ENCODE results near the gene RPL10. TPM values are rescaled to one million over a fixed set of nuclear protein-coding genes. Genes with fewer than 3 reads are reported as not detected.
A peak's percentile ranks its signal among the peaks of the same experiment; 100 is the strongest.

RPL10 gene
- total and polyA plus RNA-seq, 9 of the 15 experiments (the other 6 are each of a cell fraction or from before 2014, with no cell fraction given), result 3,774 to 7,600 (median 5,014) TPM

DNA sequence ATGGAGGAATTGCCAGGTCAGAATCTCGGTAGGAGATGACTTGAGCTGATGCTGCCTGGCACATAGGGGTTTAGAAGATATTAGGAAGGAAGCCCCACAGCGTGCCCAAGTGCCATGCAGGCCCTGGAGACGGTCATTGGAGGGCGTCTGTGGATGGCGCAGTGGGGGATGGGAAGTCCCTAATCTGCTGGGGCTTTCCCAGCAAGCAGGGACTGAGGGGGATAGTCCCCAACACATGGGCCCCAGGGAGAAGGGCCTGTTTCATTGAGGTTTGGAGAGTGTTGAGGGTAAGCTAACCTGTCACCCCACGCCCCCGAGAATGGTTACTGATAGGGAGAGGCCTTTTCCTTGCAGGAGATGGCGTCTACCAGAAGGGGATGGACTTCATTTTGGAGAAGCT, 21.0 kb downstream of the RPL10 start:
- no peaks in the 10 kb centered on the region for H3K9me3 ChIP-seq (replicated peaks; ENCODE audit: control insufficient read depth, insufficient read depth, low read depth, low read length)
- no peak for ATAC-seq
- TF ChIP-seq MTA2 (IDR thresholded peaks at IDR 0.05; ENCODE audit: low read depth) (no peak), BRD4 (IDR thresholded peaks at IDR 0.05) (no peak), CHD2 (IDR thresholded peaks at IDR 0.05; ENCODE audit: low read depth, low read length) (no peak)
- H3K4me3 ChIP-seq, result no peak overlapping the region
- H3K9ac ChIP-seq (ENCODE audit: insufficient read depth in 1 of 2, low read depth in 2 of 2, low read length in 2 of 2), result peak overlapping the region in 1 of 2 experiments; percentile 74; a peak in 1 of 4 replicates
- CTCF ChIA-PET (ENCODE audit: low intra/inter-chr PET ratio), result no interaction called here
- POLR2A ChIA-PET, result interaction anchor here (0.6 to 3.2 kb wide), 2 partner anchors 21 to 74 kb away, joined by 4 to 11 read pairs; partner anchors contain the start of gene RPL10
- intact Hi-C loops (cut with micrococcal nuclease), result no loop called here
- no peaks in the 10 kb centered on the region for H3K36me3 ChIP-seq (ENCODE audit: control insufficient read depth, insufficient read depth, low read length)
- BruUV-seq (replicated peaks), result no TSS peak
- H2AFZ ChIP-seq (ENCODE audit: low read depth, low read length), result no peak overlapping the region
- no peaks in the 10 kb centered on the region for H3K79me2 ChIP-seq (ENCODE audit: control insufficient read depth, insufficient read depth, low read length)
- in situ Hi-C loops (cut with MboI), result no loop called here
- FAIRE-seq, result no peak
- WGBS (ENCODE audit: insufficient coverage, low coverage, missing lambda C conversion rate), result 73% methylated on average over 8 of the region's 8 CpGs
- peaks cover 0 to 20% of the 10 kb centered on the region in 2 experiments; a peak in 2 of 5 replicates for H3K4me1 ChIP-seq (replicated peaks in 1 of 2; ENCODE audit: control insufficient read depth in 2 of 2, insufficient read depth in 2 of 2, low read length in 2 of 2)
- H4K20me1 ChIP-seq (replicated peaks; ENCODE audit: control insufficient read depth, insufficient read depth, low read length), result no peaks in the 10 kb centered on the region
- no peak overlapping the region for H3K4me2 ChIP-seq (ENCODE audit: insufficient read depth, low read length)
- DNase-seq (ENCODE audit: extremely low read depth in 1 of 4, low spot score in 3 of 4), result no peak
- H3K27me3 ChIP-seq (ENCODE audit: control insufficient read depth in 2 of 2, insufficient read depth in 2 of 2, low read length in 2 of 2), result no peaks in the 10 kb centered on the region
- no peaks in the 10 kb centered on the region for H3K9me1 ChIP-seq (ENCODE audit: control insufficient read depth, insufficient read depth, low read length)
- no peak overlapping the region for H3K27ac ChIP-seq (ENCODE audit: extremely low read depth, low read depth, low read length)

DNA sequence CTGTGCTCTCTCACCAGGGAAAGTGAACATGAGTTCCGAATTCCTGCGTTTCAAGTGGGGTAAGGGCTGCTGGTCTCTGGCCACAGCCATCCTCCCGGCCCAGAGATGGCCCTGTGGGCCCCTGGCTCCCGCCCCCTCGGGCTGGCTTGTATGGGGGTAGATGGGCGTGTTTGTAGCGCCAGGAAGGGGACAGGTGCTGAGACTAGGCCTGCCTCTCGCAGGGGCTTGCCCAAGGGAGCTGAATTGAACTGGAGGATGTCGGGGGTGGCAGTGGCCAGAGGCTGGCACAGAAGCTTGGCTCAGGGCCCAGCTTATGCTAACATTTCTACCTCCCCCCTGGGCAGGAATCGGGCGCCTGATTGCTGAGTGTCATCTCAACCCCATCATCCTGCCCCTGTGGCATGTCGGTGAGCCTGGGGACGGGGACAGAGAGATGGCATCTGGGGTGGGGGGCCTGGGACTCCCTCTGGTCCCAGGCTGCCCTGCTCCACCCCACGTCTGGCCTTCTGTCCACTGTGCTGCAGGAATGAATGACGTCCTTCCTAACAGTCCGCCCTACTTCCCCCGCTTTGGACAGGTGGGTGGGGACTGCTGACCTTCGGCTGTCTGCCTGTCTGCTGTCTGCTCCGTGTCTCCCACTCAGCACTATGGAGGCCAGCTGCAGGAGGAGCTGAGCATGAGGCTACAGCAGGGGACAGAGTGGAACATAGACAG, 21.7 kb downstream of the RPL10 start:
- Histone ChIP-seq H3K36me3 (ENCODE audit: control insufficient read depth, insufficient read depth, low read length) (no peaks in the 10 kb centered on the region), H3K9me1 (ENCODE audit: control insufficient read depth, insufficient read depth, low read length) (no peaks in the 10 kb centered on the region), H3K79me2 (ENCODE audit: control insufficient read depth, insufficient read depth, low read length) (no peaks in the 10 kb centered on the region), H3K4me2 (ENCODE audit: insufficient read depth, low read length) (no peak overlapping the region), H3K27ac (ENCODE audit: extremely low read depth, low read depth, low read length) (no peak overlapping the region), H4K20me1 (replicated peaks; ENCODE audit: control insufficient read depth, insufficient read depth, low read length) (no peaks in the 10 kb centered on the region), H3K4me3 (no peak overlapping the region), H3K4me1 (replicated peaks in 1 of 2; ENCODE audit: control insufficient read depth in 2 of 2, insufficient read depth in 2 of 2, low read length in 2 of 2) (peaks cover 0 to 20% of the 10 kb centered on the region in 2 experiments; a peak in 2 of 5 replicates), H3K9ac (ENCODE audit: insufficient read depth in 1 of 2, low read depth in 2 of 2, low read length in 2 of 2) (peak overlapping the region in 1 of 2 experiments; percentile 74; a peak in 2 of 4 replicates), H2AFZ (ENCODE audit: low read depth, low read length) (no peak overlapping the region), H3K27me3 (ENCODE audit: control insufficient read depth in 2 of 2, insufficient read depth in 2 of 2, low read length in 2 of 2) (no peaks in the 10 kb centered on the region), H3K9me3 (replicated peaks; ENCODE audit: control insufficient read depth, insufficient read depth, low read depth, low read length) (no peaks in the 10 kb centered on the region)
- intact Hi-C loops (cut with micrococcal nuclease) (no loop called here), in situ Hi-C loops (cut with MboI) (no loop called here)
- peak; percentile 37; the same call in 2 of the 3 replicates for ATAC-seq
- no peak for FAIRE-seq
- POLR2A ChIA-PET, result interaction anchor here (0.6 to 3.2 kb wide), 5 partner anchors 10 to 94 kb away, joined by 4 to 11 read pairs (median 6); partner anchors contain the start of gene RPL10
- WGBS (ENCODE audit: insufficient coverage, low coverage, missing lambda C conversion rate), result 70% methylated on average over 7 of the region's 19 CpGs
- DNase-seq (ENCODE audit: extremely low read depth in 1 of 4, low spot score in 3 of 4), result no peak
- CTCF ChIA-PET (ENCODE audit: low intra/inter-chr PET ratio), result no interaction called here
- TF ChIP-seq POLR2G (IDR thresholded peaks at IDR 0.05; ENCODE audit: low read depth, low read length), result peak; percentile 14
- no peak for TF ChIP-seq GATAD2B (IDR thresholded peaks at IDR 0.05; ENCODE audit: borderline replicate concordance)
- no TSS peak for BruUV-seq (replicated peaks)

Measured in K562 (cell line).